Measurements from ENCODE around the gene PLEKHA3. TPM values are rescaled to one million over a fixed set of nuclear protein-coding genes. Genes with fewer than 3 reads are reported as not detected.

The PLEKHA3 gene
- total and polyA plus RNA-seq, 5 donors from 2014 or later: 26.4 to 39.0 (median 28.2) TPM

GRCh38 chr2:178473373-178473772, 6.9 kb upstream of the PLEKHA3 start:
- Histone ChIP-seq H3K27me3 (ENCODE audit: control insufficient read depth, insufficient read depth, low read length) (no peaks in the 10 kb centered on the region), H3K4me3 (ENCODE audit: low read depth, low read length) (no peak overlapping the region), H3K9me3 (ENCODE audit: control insufficient read depth in 2 of 2, low read length in 2 of 2) (no peaks in the 10 kb centered on the region), H3K36me3 (ENCODE audit: control insufficient read depth, insufficient read depth, low read length) (no peaks in the 10 kb centered on the region), H3K27ac (ENCODE audit: insufficient read depth, low read length, poor library complexity, severe bottlenecking) (no peak overlapping the region), H3K4me1 (ENCODE audit: control insufficient read depth, insufficient read depth, low read length, poor library complexity, severe bottlenecking) (peaks cover 8% of the 10 kb centered on the region)
- DNase-seq (no peak), ATAC-seq (ENCODE audit: low read depth in 2 of 2) (no peak)
- Mint-ChIP-seq H3K4me1 (peaks cover 4 to 13% (median 7%) of the 10 kb centered on the region in 4 donors), H3K9me3 (no peaks in the 10 kb centered on the region), H3K27me3 (peaks cover 2% of the 10 kb centered on the region), H3K4me3 (no peak overlapping the region), H3K27ac (peak overlapping the region in 1 of 3 donors; percentile 39), H3K36me3 (no peaks in the 10 kb centered on the region)

- H3K4me3 Mint-ChIP-seq: no peak overlapping the region
- no peak overlapping the region for H3K27ac Mint-ChIP-seq
- ATAC-seq (ENCODE audit: low read depth in 2 of 2): no peak
Observed at GRCh38 chr2:178473931-178474330, 6.3 kb upstream of the PLEKHA3 start.

GRCh38 chr2:178474560-178474959, 5.7 kb upstream of the PLEKHA3 start:
- H3K36me3 Mint-ChIP-seq: no peaks in the 10 kb centered on the region
- H3K27me3 Mint-ChIP-seq: peaks cover 10% of the 10 kb centered on the region
- DNase-seq (no peak), ATAC-seq (ENCODE audit: low read depth in 2 of 2) (no peak)
- H3K27ac Mint-ChIP-seq: no peak overlapping the region
- H3K4me1 Mint-ChIP-seq: peaks cover 13 to 22% (median 15%) of the 10 kb centered on the region in 4 donors
- H3K9me3 ChIP-seq (ENCODE audit: control insufficient read depth in 2 of 2, low read length in 2 of 2): no peaks in the 10 kb centered on the region
- H3K4me1 ChIP-seq (ENCODE audit: control insufficient read depth, insufficient read depth, low read length, poor library complexity, severe bottlenecking): peaks cover 17% of the 10 kb centered on the region
- H3K9me3 Mint-ChIP-seq: no peaks in the 10 kb centered on the region
- H3K27ac ChIP-seq (ENCODE audit: insufficient read depth, low read length, poor library complexity, severe bottlenecking): no peak overlapping the region
- H3K4me3 Mint-ChIP-seq: no peak overlapping the region
- H3K27me3 ChIP-seq (ENCODE audit: control insufficient read depth, insufficient read depth, low read length): no peaks in the 10 kb centered on the region
- H3K36me3 ChIP-seq (ENCODE audit: control insufficient read depth, insufficient read depth, low read length): no peaks in the 10 kb centered on the region
- H3K4me3 ChIP-seq (ENCODE audit: low read depth, low read length): no peak overlapping the region

More at GRCh38 chr2:178473931-178474330, 6.3 kb upstream of the PLEKHA3 start:
- Histone ChIP-seq H3K4me3 (ENCODE audit: low read depth, low read length) (no peak overlapping the region), H3K27me3 (ENCODE audit: control insufficient read depth, insufficient read depth, low read length) (no peaks in the 10 kb centered on the region), H3K4me1 (ENCODE audit: control insufficient read depth, insufficient read depth, low read length, poor library complexity, severe bottlenecking) (peaks cover 12% of the 10 kb centered on the region), H3K9me3 (ENCODE audit: control insufficient read depth in 2 of 2, low read length in 2 of 2) (no peaks in the 10 kb centered on the region), H3K27ac (ENCODE audit: insufficient read depth, low read length, poor library complexity, severe bottlenecking) (no peak overlapping the region), H3K36me3 (ENCODE audit: control insufficient read depth, insufficient read depth, low read length) (no peaks in the 10 kb centered on the region)
- peaks cover 7% of the 10 kb centered on the region for H3K27me3 Mint-ChIP-seq
- no peaks in the 10 kb centered on the region for H3K36me3 Mint-ChIP-seq
- no peaks in the 10 kb centered on the region for H3K9me3 Mint-ChIP-seq
- no peak for DNase-seq
- peaks cover 7 to 16% (median 9%) of the 10 kb centered on the region in 4 donors for H3K4me1 Mint-ChIP-seq

DNA sequence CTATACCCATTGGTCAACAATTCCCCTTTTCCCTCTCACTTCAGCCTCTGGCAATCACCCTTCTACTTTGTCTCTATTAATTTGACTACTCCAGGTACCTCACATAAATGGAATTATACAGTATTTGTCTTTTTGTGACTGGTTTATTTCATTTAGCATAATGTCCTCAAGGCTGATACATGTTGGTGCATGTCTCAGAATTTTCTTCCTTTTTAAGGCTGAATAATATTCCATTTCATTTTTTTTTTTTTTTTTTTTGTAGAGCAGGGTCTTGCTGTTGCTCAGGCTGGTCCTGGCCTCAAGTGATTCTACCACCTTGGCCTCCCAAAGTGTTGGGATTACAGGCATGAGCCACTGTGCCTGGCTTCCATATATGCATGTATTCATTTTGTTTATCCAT, 3.8 kb upstream of the PLEKHA3 start:
- no peaks in the 10 kb centered on the region for H3K9me3 ChIP-seq (ENCODE audit: control insufficient read depth in 2 of 2, low read length in 2 of 2)
- H3K27me3 Mint-ChIP-seq: peaks cover 11% of the 10 kb centered on the region
- H3K27ac ChIP-seq (ENCODE audit: insufficient read depth, low read length, poor library complexity, severe bottlenecking): no peak overlapping the region
- DNase-seq (no peak), ATAC-seq (ENCODE audit: low read depth in 2 of 2) (no peak)
- no peaks in the 10 kb centered on the region for H3K27me3 ChIP-seq (ENCODE audit: control insufficient read depth, insufficient read depth, low read length)
- H3K4me1 Mint-ChIP-seq: peaks cover 14 to 34% (median 21%) of the 10 kb centered on the region in 4 donors
- no peaks in the 10 kb centered on the region for H3K9me3 Mint-ChIP-seq
- no peaks in the 10 kb centered on the region for H3K36me3 Mint-ChIP-seq
- no peak overlapping the region for H3K4me3 ChIP-seq (ENCODE audit: low read depth, low read length)
- H3K4me1 ChIP-seq (ENCODE audit: control insufficient read depth, insufficient read depth, low read length, poor library complexity, severe bottlenecking): peaks cover 36% of the 10 kb centered on the region
- peak overlapping the region in 2 of 4 donors; percentile 1 to 10 for H3K4me3 Mint-ChIP-seq
- peak overlapping the region in 2 of 3 donors; percentile 15 to 34 for H3K27ac Mint-ChIP-seq
- no peaks in the 10 kb centered on the region for H3K36me3 ChIP-seq (ENCODE audit: control insufficient read depth, insufficient read depth, low read length)

DNA sequence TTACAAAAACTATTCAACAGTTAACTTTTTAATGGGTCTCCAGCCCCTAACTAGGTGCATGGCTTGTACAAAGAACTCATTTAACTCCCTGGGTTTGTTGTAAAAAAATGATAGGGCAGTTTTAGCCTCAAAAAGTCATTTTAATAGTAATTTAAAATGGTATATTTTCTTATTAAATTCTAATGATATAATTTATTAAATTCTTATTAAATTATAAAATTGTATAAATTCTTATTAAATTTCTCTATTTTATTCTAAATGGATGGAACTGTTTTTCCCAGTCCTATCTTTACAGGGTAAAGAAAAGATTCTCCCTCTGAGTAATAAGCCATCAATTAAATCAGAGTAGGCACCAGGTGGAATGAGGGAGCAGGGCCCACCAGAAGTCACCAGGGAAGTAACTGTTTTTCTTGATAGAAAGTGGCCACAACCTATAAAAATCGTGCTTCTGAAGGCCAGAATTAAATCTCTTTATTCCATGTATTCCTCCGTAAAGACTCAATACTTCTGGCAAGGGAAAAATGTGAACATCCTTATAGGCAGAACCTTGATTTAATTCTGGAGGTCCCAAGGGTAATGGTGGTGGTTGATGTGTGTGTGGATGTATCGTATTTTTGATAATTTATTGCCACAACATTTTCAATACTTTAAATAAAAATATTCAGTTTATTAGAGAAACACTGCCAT, 2.7 kb upstream of the PLEKHA3 start:
- Mint-ChIP-seq H3K4me3 (peak overlapping the region; percentile 96 to 98 (median 98)), H3K27ac (peak overlapping the region in 2 of 3 donors; percentile 99), H3K36me3 (no peaks in the 10 kb centered on the region), H3K27me3 (peaks cover 11% of the 10 kb centered on the region), H3K9me3 (no peaks in the 10 kb centered on the region), H3K4me1 (peaks cover 21 to 45% (median 30%) of the 10 kb centered on the region in 4 donors)
- Histone ChIP-seq H3K27me3 (ENCODE audit: control insufficient read depth, insufficient read depth, low read length) (no peaks in the 10 kb centered on the region), H3K27ac (ENCODE audit: insufficient read depth, low read length, poor library complexity, severe bottlenecking) (peak overlapping the region; percentile 95), H3K9me3 (ENCODE audit: control insufficient read depth in 2 of 2, low read length in 2 of 2) (no peaks in the 10 kb centered on the region), H3K4me1 (ENCODE audit: control insufficient read depth, insufficient read depth, low read length, poor library complexity, severe bottlenecking) (peaks cover 48% of the 10 kb centered on the region), H3K36me3 (ENCODE audit: control insufficient read depth, insufficient read depth, low read length) (no peaks in the 10 kb centered on the region), H3K4me3 (ENCODE audit: low read depth, low read length) (peak overlapping the region; percentile 98)
- ATAC-seq (ENCODE audit: low read depth in 2 of 2) (no peak), DNase-seq (peak in 2 of 3 donors; percentile 5 to 6)

GRCh38 chr2:178478130-178478438, 2.2 kb upstream of the PLEKHA3 start:
- no peaks in the 10 kb centered on the region for H3K36me3 ChIP-seq (ENCODE audit: control insufficient read depth, insufficient read depth, low read length)
- peaks cover 52% of the 10 kb centered on the region for H3K4me1 ChIP-seq (ENCODE audit: control insufficient read depth, insufficient read depth, low read length, poor library complexity, severe bottlenecking)
- Mint-ChIP-seq H3K4me1 (peaks cover 23 to 49% (median 35%) of the 10 kb centered on the region in 4 donors), H3K9me3 (no peaks in the 10 kb centered on the region), H3K27me3 (peaks cover 11% of the 10 kb centered on the region), H3K27ac (peak overlapping the region; percentile 97 to 99 (median 99)), H3K4me3 (peak overlapping the region; percentile 96 to 98 (median 98)), H3K36me3 (no peaks in the 10 kb centered on the region)
- H3K4me3 ChIP-seq (ENCODE audit: low read depth, low read length): peak overlapping the region; percentile 98
- no peak for DNase-seq
- peak overlapping the region; percentile 95 for H3K27ac ChIP-seq (ENCODE audit: insufficient read depth, low read length, poor library complexity, severe bottlenecking)
- H3K9me3 ChIP-seq (ENCODE audit: control insufficient read depth in 2 of 2, low read length in 2 of 2): no peaks in the 10 kb centered on the region
- no peak for ATAC-seq (ENCODE audit: low read depth in 2 of 2)
- no peaks in the 10 kb centered on the region for H3K27me3 ChIP-seq (ENCODE audit: control insufficient read depth, insufficient read depth, low read length)

DNA sequence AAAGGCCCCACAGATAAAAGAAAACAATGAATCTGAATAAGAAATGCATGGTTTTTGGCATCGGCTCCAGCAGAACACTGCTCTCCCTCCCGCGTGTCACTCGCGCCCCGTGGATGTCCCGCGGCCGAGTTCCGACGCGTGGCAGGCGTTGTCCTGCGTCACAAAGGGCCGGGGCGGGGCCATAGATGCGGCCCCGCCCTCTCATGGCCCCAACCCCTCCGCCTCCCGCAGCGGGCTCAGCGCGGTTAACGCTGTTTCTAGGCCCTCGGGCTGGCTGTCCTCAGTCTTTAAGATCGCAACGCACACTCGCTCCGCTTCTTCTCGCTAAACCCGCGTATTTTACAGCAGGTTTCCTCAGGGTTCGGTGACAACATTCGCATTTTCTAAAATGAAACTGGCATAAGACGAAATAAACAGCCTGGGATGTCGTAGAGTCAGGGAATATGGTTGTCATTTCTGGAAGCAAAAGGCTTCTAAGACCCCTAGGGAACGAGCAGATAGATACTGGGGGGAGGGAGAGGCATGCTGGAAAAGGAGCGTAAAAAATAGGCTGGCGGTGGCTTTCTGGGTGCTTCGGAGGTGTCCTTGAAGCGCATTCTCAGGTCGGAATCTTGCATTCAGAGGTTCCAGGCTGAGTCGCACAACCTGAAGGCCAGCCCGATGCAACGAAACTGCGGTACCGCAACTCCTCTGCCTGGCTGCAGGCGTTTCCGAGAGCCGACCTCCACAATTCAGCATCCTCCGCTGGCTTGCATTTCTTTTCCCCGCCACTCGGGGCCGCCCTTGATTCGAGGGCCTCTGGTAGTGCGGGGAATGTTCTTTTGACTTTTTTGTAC, 1.6 kb upstream of the PLEKHA3 start, which contains the start of gene FKBP7:
Gene FKBP7, minus strand, starts transcription at position 162 of the 836 bp plus-strand sequence. Its CDS starts 101 bp downstream, at position 61.
- peaks cover 53% of the 10 kb centered on the region for H3K4me1 ChIP-seq (ENCODE audit: control insufficient read depth, insufficient read depth, low read length, poor library complexity, severe bottlenecking)
- H3K27me3 ChIP-seq (ENCODE audit: control insufficient read depth, insufficient read depth, low read length): no peaks in the 10 kb centered on the region
- H3K4me3 Mint-ChIP-seq: peak within 1 kb of the TSS; percentile 96 to 98 (median 98)
- no peaks in the 10 kb centered on the region for H3K9me3 ChIP-seq (ENCODE audit: control insufficient read depth in 2 of 2, low read length in 2 of 2)
- peaks cover 19 to 49% (median 35%) of the 10 kb centered on the region in 4 donors for H3K4me1 Mint-ChIP-seq
- H3K36me3 ChIP-seq (ENCODE audit: control insufficient read depth, insufficient read depth, low read length): no peaks in the 10 kb centered on the region
- H3K27ac ChIP-seq (ENCODE audit: insufficient read depth, low read length, poor library complexity, severe bottlenecking): peak within 1 kb of the TSS; percentile 95
- H3K36me3 Mint-ChIP-seq: no peaks in the 10 kb centered on the region
- peak; percentile 84 to 88 (median 86) for DNase-seq
- peak within 1 kb of the TSS; percentile 98 for H3K4me3 ChIP-seq (ENCODE audit: low read depth, low read length)
- H3K27me3 Mint-ChIP-seq: peaks cover 11% of the 10 kb centered on the region
- H3K9me3 Mint-ChIP-seq: no peaks in the 10 kb centered on the region
- H3K27ac Mint-ChIP-seq: peak within 1 kb of the TSS; percentile 97 to 99 (median 99)
- peak; percentile 78 to 85 for ATAC-seq (ENCODE audit: low read depth in 2 of 2)
